ENCODE results near the gene PRSS27.

The PRSS27 gene

DNA sequence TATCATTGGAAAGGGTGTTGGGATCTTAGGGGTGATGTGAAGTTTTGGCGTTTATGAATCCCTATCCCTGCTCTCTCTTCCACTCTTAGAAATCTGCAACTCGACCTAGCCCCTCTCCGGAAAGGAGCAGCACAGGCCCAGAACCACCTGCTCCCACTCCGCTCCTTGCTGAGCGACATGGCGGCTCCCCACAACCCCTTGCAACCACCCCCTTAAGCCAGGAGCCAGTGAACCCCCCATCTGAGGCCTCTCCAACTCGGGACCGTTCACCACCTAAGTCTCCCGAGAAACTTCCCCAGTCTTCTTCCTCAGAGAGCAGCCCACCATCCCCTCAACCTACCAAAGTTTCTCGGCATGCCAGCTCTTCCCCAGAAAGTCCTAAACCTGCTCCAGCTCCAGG, 41.4 kb upstream of the PRSS27 start:
- H3K27ac ChIP-seq, result peak overlapping the region; percentile 14; the same call in 1 of the 2 replicates
- POLR2A ChIA-PET (ENCODE audit: low non-redundant PET), result no interaction called here
- DNase-seq (ENCODE audit: low spot score), result no peak
- CTCF ChIA-PET, result no interaction called here
- no peak for TF ChIP-seq CTCF (conservative IDR thresholded peaks at IDR 0.05; ENCODE audit: low read depth)

DNA sequence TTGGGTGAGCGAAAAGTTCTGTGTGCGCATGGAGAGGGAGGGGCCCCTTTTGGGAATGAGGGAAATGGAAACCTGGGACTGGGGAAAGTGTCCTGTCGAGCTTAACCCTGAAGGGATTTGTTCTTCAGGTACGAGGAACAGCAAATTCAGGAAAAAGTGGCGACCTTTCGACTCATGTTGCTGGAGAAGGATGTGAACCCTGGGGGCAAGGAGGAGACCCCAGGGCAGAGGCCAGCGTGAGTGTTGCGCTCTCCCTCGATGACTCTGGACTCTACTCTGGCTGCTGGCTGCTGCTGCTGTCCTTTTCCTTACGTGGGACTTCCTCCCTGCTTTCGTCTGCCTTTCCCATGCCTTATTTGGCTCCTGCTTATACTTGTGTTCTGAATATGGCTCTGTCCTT, 37.3 kb upstream of the PRSS27 start:
- ChIA-PET POLR2A (ENCODE audit: low non-redundant PET) (no interaction called here), CTCF (interaction anchor here (0.7 kb wide), 2 partner anchors 21 to 82 kb away, joined by 3 to 4 read pairs; no protein-coding TSS in a partner anchor)
- H3K27ac ChIP-seq, result no peak overlapping the region
- TF ChIP-seq CTCF (conservative IDR thresholded peaks at IDR 0.05; ENCODE audit: low read depth), result no peak
- DNase-seq (ENCODE audit: low spot score), result no peak

DNA sequence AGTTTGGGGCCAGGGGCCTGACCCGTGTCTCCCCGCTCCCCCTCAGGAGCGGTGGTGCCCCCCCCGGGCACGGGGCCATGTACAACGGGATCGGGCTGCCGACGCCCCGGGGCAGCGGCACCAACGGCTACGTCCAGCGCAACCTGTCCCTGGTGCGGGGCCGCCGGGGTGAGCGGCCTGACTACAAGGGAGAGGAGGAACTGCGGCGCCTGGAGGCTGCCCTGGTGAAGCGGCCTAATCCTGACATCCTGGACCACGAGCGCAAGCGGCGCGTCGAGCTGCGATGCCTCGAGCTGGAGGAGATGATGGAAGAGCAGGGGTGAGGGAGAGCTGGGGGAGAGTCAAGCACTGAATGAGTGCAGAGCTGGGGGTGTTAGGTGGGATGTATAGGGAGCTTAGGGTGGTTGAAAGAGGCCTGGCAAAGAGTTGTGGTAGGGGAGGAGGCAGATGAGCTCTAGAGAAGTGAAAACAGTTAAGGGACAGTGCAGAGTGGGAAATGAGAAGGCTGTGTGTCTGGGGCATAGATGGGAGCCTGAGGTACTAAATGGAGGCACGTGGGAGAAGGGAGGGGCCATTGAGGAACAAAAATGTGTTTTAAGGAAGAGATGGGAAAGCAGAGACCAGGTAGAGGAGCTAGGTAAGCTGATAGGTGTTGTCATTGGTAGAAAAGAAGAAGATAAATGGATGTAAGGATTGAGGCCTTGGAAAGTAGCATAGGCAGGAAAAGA, 36.4 kb upstream of the PRSS27 start:
- peak overlapping the region; percentile 39 for H3K27ac ChIP-seq
- TF ChIP-seq CTCF (conservative IDR thresholded peaks at IDR 0.05; ENCODE audit: low read depth), result no peak
- POLR2A ChIA-PET (ENCODE audit: low non-redundant PET), result interaction anchor here (0.7 kb wide), 1 partner anchor 12 kb away, joined by 3 read pairs; no protein-coding TSS in a partner anchor
- no peak for DNase-seq (ENCODE audit: low spot score)
- CTCF ChIA-PET, result no interaction called here

- no peak for TF ChIP-seq CTCF (conservative IDR thresholded peaks at IDR 0.05; ENCODE audit: low read depth)
- POLR2A ChIA-PET (ENCODE audit: low non-redundant PET), result no interaction called here
- H3K27ac ChIP-seq, result no peak overlapping the region
- DNase-seq (ENCODE audit: low spot score), result no peak
- CTCF ChIA-PET, result no interaction called here
These were observed 35.1 kb upstream of the PRSS27 start for GRCh38 chr16:2755158-2755557.

- peak overlapping the region; percentile 99 for H3K27ac ChIP-seq
- DNase-seq (ENCODE audit: low spot score), result no peak
- POLR2A ChIA-PET (ENCODE audit: low non-redundant PET), result interaction anchor here (0.6 to 1.9 kb wide), 2 partner anchors 14 to 167 kb away, joined by 3 to 12 read pairs; no protein-coding TSS in a partner anchor
- TF ChIP-seq CTCF (conservative IDR thresholded peaks at IDR 0.05; ENCODE audit: low read depth), result no peak
- CTCF ChIA-PET, result interaction anchor here (0.6 kb wide), 1 partner anchor 25 kb away, joined by 3 read pairs; no protein-coding TSS in a partner anchor
These were observed 33.7 kb upstream of the PRSS27 start for GRCh38 chr16:2753733-2754020.

DNA sequence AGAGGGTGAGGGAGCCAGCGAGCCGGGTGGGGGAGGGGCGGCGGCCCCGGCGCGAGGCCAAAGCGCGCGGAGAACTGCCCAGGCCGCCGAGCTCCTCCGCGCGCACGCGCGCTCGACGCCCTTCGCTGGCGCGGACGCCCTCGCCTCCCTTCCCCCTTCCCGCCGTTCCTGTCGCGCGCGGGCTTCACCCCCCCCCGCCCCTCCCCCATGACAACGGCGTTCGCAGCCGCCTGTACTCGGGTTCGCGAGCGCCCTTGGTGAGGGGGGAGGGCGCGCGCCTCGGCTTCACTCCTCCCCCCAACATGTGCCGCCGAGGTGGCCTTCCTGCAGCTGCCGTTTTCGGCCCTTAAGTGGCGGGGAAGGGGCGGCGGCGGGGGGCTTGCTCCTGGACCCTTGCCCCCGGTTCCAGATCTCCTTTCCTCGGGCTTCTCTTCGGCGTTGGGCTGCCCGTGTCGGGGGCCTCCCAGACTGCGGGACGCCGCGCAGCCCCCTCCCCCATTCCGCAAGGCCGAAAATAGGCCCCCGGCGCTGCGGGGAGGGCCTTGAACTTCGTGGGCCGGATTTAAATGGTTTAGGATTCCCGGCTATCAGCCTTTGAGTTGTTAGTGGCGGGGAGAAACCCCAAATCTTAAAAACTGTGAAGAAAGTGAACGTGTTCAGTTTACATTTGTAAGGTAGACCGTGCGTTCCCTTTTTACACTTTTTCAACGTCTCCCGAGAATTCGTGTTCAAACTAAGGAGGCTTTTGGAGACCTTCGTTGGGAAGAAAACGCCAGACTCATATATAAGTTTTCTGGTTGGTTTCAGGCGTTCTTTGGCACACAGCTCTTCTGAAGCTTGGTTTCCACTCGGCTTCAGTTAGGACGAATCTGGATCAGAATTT, 33.1 kb upstream of the PRSS27 start:
- TF ChIP-seq CTCF (conservative IDR thresholded peaks at IDR 0.05; ENCODE audit: low read depth), result no peak
- ChIA-PET CTCF (interaction anchor here (0.6 kb wide), 1 partner anchor 24 kb away, joined by 3 read pairs; no protein-coding TSS in a partner anchor), POLR2A (ENCODE audit: low non-redundant PET) (interaction anchor here (0.6 to 1.9 kb wide), 2 partner anchors 15 to 1442 kb away, joined by 3 to 12 read pairs; no protein-coding TSS in a partner anchor)
- H3K27ac ChIP-seq, result peak overlapping the region; percentile 99
- peak; percentile 78 for DNase-seq (ENCODE audit: low spot score)
